Pancreas (tissue), 10 donors: ENCODE data around the gene CYP4A22. TPM values are rescaled to one million over a fixed set of nuclear protein-coding genes. Genes with fewer than 3 reads are reported as not detected.

Experiments
- ATAC-seq, 4 donors: fragments of 200-7000 bp; cut with Tn5 transposase; one replicate each; pipeline versions ENCODE4 v1.8.0 to v1.9.1; 2020; ENCODE audit warnings: mild to moderate bottlenecking in 4 of 4, moderate library complexity in 4 of 4
- DNase-seq, 6 donors: peaks; one replicate each; pipeline ENCODE4 v3.0.0-alpha.2; 2020
- FAIRE-seq: peaks from 2 replicates; lab custom pipeline; 2012; peaks lifted over from hg19 to GRCh38; lab: Jason Lieb, UNC
- H3K27ac ChIP-seq, 4 donors: fragments of 200-600 bp; sonication (generic); 1 replicate in 3 of 4; 2 replicates in 1 of 4; pipeline versions ENCODE4 v1.5.0 to v1.8.0; 2020
- H3K27me3 ChIP-seq, 4 donors: fragments of 200-600 bp; one replicate each; pipeline ENCODE4 v1.8.0; 2021
- H3K36me3 ChIP-seq, 3 donors: fragments of 200-600 bp; sonication (generic) in 1 of 3; one replicate each; pipeline versions ENCODE4 v1.5.0 to v1.8.0; 2020 to 2021
- H3K4me1 ChIP-seq, 3 donors: fragments of 200-600 bp; one replicate each; pipeline ENCODE4 v1.8.0; 2021
- H3K4me3 ChIP-seq, 4 donors: fragments of 200-600 bp; sonication (generic) in 2 of 4; one replicate each; pipeline versions ENCODE4 v1.5.0 to v1.8.0; 2020 to 2021
- H3K9me3 ChIP-seq, 4 donors: fragments of 200-600 bp; one replicate each; pipeline ENCODE4 v1.8.0; 2021
- CTCF ChIP-seq, 4 donors: fragments of 200-600 bp; sonication (generic) in 3 of 4; IDR thresholded peaks; one replicate each; pipeline versions ENCODE4 v1.5.0 to v1.8.0; 2021; ENCODE audit warnings: antibody characterized with exemption in 4 of 4
- WGBS, 2 donors: extraction: QIAGEN DNeasy Blood & Tissue Kit; methylation state at CpG; one replicate each; pipeline ENCODE4 v1.1.7; 2013; 5-methylcytosine and 5-hydroxymethylcytosine counted together
- intact Hi-C, 3 donors: fragments of 100-400 bp; cut with DNase I; formaldehyde crosslinking; loops; one replicate each; pipeline versions ENCODE4 v1.11.1 to v1.14.2; 2022
- polyA plus RNA-seq, 2 donors: library from polyadenylated mRNA; stranded (reverse); fragments of 200-250 nt; gene quantifications; one replicate each; pipeline ENCODE4 v1.2.3, GENCODE V29; 2013
- total RNA-seq, 6 donors: library from RNA; stranded (reverse); fragmentation: NEBNext Ultra II Directional in 4 of 6; extraction: Animal tissue kit (Norgen Biotek cat#: 25700) in 4 of 6; gene quantifications; one replicate each; pipeline versions ENCODE4 v1.2.1 to v1.2.4, GENCODE V29; 2021 to 2023
- donor health status: healthy with polysubstance abuse.
- donor health status: DM: no; HTN: no; CAD: no; lungs with moderate emphysema.
- donor health status: DM: no; HTN: no; CAD: no.
- donor health status: control.
- donor health status: control.
- donor health status: Bipolar disorder and iron deficiency.
- donor health status: DM: yes; HTN: yes; CAD: no.
- donor health status: DM: no; HTN: no; CAD: no.
- donor health status: DM: no; HTN: no; CAD: no.
- donor health status: DM: yes; HTN: yes; CAD: no.

The CYP4A22 gene
- total and polyA plus RNA-seq, 8 donors, result 0.11 to 0.28 (median 0.19) TPM; not detected in 5

DNA sequence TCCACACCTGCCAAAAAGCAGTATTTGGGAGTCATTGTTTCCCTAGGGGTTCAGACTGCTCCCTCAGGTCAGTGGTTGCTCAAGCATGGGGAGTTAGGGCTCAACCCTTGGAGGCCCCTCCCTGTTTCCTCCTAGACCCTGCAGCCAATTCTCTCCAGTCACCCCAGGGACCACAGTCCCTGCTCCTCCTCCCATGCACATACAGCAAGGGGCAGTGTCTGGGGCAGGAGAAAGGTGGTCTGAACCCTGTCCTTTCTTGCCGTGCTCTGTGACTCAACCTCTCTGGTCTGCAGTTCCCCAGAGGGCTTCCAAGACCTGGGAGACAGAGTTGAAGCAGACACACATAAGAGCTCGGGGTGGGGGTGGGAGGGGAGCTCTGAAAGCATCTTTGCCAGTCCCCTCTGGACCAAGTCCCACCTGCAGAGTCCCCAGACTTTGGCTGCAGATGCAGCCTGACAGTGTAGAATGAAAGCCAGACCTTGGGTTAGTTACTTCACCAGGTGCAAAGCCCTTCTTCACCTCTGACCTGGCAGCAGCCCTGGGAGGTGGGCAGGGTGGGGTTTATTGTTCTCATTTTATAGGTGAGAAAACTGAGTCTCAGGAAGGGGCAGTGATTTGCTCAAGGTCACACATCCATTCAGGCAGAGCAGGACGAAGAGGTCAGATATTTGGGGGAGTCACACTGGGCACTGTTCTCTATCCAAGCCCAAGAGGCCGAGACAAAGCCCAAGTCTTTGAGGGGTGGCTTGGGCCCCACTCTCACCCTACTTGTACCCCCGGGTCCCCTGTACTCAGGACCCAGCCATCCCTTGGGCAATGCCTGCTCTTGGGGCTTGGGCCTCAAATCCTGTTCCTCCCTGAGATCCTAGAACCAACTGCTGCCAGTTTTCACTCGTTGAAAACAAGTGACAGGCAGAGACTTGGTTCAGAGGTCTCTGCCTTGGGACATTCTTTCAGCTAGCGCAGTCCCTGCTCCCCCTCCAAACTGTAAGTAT is 51.8 kb downstream of the CYP4A22 start:
- Histone ChIP-seq H3K9me3 (no peaks in the 10 kb centered on the region), H3K36me3 (no peaks in the 10 kb centered on the region), H3K27me3 (no peaks in the 10 kb centered on the region), H3K4me3 (peak overlapping the region; percentile 3 to 43 (median 20)), H3K4me1 (peaks cover 12 to 19% (median 17%) of the 10 kb centered on the region in 3 donors), H3K27ac (peak overlapping the region; percentile 70 to 90 (median 79))
- no peak for TF ChIP-seq CTCF (IDR thresholded peaks at IDR 0.05)
- FAIRE-seq (no peak), DNase-seq (no peak), ATAC-seq (no peak)
- 60 to 67% methylated on average over 7 of the region's 7 CpGs for WGBS, 2 donors
- intact Hi-C loops, result loop anchor here in 2 of 3 donors (10.0 kb wide), 4 partner anchors 76 to 536 kb away; partner anchors contain the start of gene FOXE3 (in 1 of the 2)

- no peaks in the 10 kb centered on the region for H3K27me3 ChIP-seq
- peak within 1 kb of the TSS; percentile 70 to 90 (median 79) for H3K27ac ChIP-seq
- no peaks in the 10 kb centered on the region for H3K36me3 ChIP-seq
- DNase-seq, result peak; percentile 86 to 92 (median 90)
- no peak for TF ChIP-seq CTCF (IDR thresholded peaks at IDR 0.05)
- peak; percentile 81 to 89 (median 85) for ATAC-seq
- WGBS, 2 donors, result 13 to 27% methylated on average over 15 to 16 of the region's 16 CpGs
- intact Hi-C loops, result loop anchor here in 2 of 3 donors (10.0 kb wide), 4 partner anchors 75 to 535 kb away; partner anchors contain the start of gene FOXE3 (in 1 of the 2)
- H3K4me3 ChIP-seq, result peak within 1 kb of the TSS; percentile 3 to 43 (median 20)
- no peaks in the 10 kb centered on the region for H3K9me3 ChIP-seq
- H3K4me1 ChIP-seq, result peaks cover 12 to 19% (median 17%) of the 10 kb centered on the region in 3 donors
- no peak for FAIRE-seq
These were observed 52.7 kb downstream of the CYP4A22 start, which contains the start of gene PDZK1IP1 for GRCh38 chr1:47189844-47190508. Gene PDZK1IP1, minus strand, starts transcription at chr1:47190036. Its CDS starts 104 bp downstream, at chr1:47189932.

DNA sequence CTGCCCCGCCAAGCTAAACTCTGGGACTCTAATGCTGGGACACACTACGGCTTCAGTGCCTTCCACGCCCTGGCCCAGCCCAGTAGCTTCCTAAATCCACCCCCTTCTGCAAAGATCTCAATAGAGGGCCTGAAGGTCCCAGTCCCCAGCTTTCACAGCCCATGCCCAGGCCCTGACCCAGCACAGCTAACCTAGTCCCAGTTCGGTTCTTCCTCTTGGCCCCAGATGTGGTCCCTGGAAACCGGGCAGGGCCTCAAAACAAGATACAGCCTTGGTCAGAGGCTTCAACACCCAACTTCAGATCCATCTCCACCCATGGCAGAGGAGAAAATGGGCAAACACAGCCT is 53.2 kb downstream of the CYP4A22 start:
- intact Hi-C loops, result no loop called here
- WGBS, 2 donors, result 58 to 68% methylated on average over 5 of the region's 5 CpGs
- Histone ChIP-seq H3K4me1 (peaks cover 12 to 19% (median 17%) of the 10 kb centered on the region in 3 donors), H3K27me3 (no peaks in the 10 kb centered on the region), H3K4me3 (no peak overlapping the region), H3K27ac (peak overlapping the region; percentile 70 to 90 (median 79)), H3K36me3 (no peaks in the 10 kb centered on the region), H3K9me3 (no peaks in the 10 kb centered on the region)
- ATAC-seq (no peak), DNase-seq (no peak), FAIRE-seq (no peak)
- no peak for TF ChIP-seq CTCF (IDR thresholded peaks at IDR 0.05)

DNA sequence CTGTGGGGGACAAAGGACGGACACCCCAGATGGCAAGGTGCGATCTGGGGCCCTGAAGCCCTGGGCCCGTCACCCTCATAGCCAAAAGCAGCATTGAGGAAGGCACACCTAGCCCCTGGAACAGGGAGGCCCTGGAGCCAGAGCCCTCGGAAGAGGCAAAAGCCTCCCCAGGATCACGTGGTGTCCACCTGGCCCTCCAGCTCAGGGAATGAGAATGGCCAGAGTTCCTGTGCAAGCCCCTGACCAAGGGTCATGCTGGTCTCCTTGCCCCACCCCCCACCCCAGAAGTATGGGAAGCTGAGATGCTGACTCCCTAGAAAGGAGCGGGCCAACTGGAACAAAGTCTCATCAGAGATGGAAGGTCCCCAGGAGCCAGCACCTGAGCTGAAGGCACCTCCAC is 53.6 kb downstream of the CYP4A22 start:
- no peak overlapping the region for H3K4me3 ChIP-seq
- intact Hi-C loops, result no loop called here
- peak overlapping the region; percentile 70 to 90 (median 79) for H3K27ac ChIP-seq
- no peaks in the 10 kb centered on the region for H3K36me3 ChIP-seq
- no peak for ATAC-seq
- WGBS, 2 donors, result 95 to 96% methylated on average over 6 of the region's 6 CpGs
- no peaks in the 10 kb centered on the region for H3K27me3 ChIP-seq
- FAIRE-seq, result no peak
- no peaks in the 10 kb centered on the region for H3K9me3 ChIP-seq
- H3K4me1 ChIP-seq, result peaks cover 12 to 19% (median 17%) of the 10 kb centered on the region in 3 donors
- DNase-seq, result no peak
- TF ChIP-seq CTCF (IDR thresholded peaks at IDR 0.05), result no peak
